Keratinocyte (primary cell): ENCODE results near the gene THBS4. TPM values are rescaled to one million over a fixed set of nuclear protein-coding genes. Genes with fewer than 3 reads are reported as not detected.

Experiments
- DNase-seq: peaks from one replicate; pipeline ENCODE4 v3.0.0-alpha.2; 2011; ENCODE audit warnings: low read depth, missing footprints, low spot score
- FAIRE-seq: peaks from 2 replicates; lab custom pipeline; 2011; peaks lifted over from hg19 to GRCh38; lab: Jason Lieb, UNC
- H2AFZ ChIP-seq: 2 replicates; pipeline ENCODE4 v1.6.0; 2012; ENCODE audit warnings: low read length, control low read depth, inconsistent platforms; ENCODE audit not compliant: control insufficient read depth
- H3K27ac ChIP-seq: 2 replicates; pipeline ENCODE4 v1.5.1; 2011; ENCODE audit warnings: low read length; ENCODE audit not compliant: control insufficient read depth, insufficient read depth
- H3K27me3 ChIP-seq: 3 replicates; pipeline ENCODE4 v1.6.0; 2011; ENCODE audit warnings: low read length; ENCODE audit not compliant: control insufficient read depth, insufficient read depth; ENCODE audit errors: extremely low read depth
- H3K36me3 ChIP-seq, 2 experiments: 2 replicates in 1 of 2; 3 replicates in 1 of 2; pipeline ENCODE4 v1.5.1; 2011; ENCODE audit warnings: low read length in 2 of 2, mild to moderate bottlenecking in 1 of 2; ENCODE audit not compliant: control insufficient read depth in 2 of 2, insufficient read depth in 2 of 2; ENCODE audit errors: extremely low read depth in 1 of 2
- H3K4me1 ChIP-seq: 3 replicates; pipeline ENCODE4 v1.5.1; 2011; ENCODE audit warnings: low read length; ENCODE audit not compliant: control insufficient read depth, insufficient read depth; ENCODE audit errors: extremely low read depth
- H3K4me2 ChIP-seq: 3 replicates; pipeline ENCODE4 v1.6.0; 2011; ENCODE audit warnings: low read depth, low read length; ENCODE audit not compliant: control insufficient read depth, insufficient read depth; ENCODE audit errors: extremely low read depth
- H3K4me3 ChIP-seq, 3 experiments: fragments of 200-600 bp in 1 of 3; sonication (generic) in 1 of 3; 2 replicates in 2 of 3; 3 replicates in 1 of 3; pipeline ENCODE4 v1.5.1; 2011 to 2016; ENCODE audit warnings: low read length in 3 of 3, mild to moderate bottlenecking in 3 of 3, control low read depth in 2 of 3, inconsistent platforms in 1 of 3, low read depth in 1 of 3, mixed read lengths in 1 of 3, mixed run types in 1 of 3, moderate library complexity in 1 of 3; ENCODE audit not compliant: control insufficient read depth in 2 of 3, insufficient read depth in 2 of 3; ENCODE audit errors: extremely low read depth in 1 of 3
- H3K79me2 ChIP-seq: 2 replicates; pipeline ENCODE4 v1.6.0; 2012; ENCODE audit warnings: low read length; ENCODE audit not compliant: control insufficient read depth, insufficient read depth
- H3K9ac ChIP-seq: 3 replicates; pipeline ENCODE4 v1.6.0; 2011; ENCODE audit warnings: low read length; ENCODE audit not compliant: control insufficient read depth, insufficient read depth; ENCODE audit errors: extremely low read depth
- H3K9me1 ChIP-seq: 3 replicates; pipeline ENCODE4 v1.6.0; 2011; ENCODE audit warnings: low read length; ENCODE audit not compliant: control insufficient read depth, insufficient read depth; ENCODE audit errors: extremely low read depth
- H3K9me3 ChIP-seq: 2 replicates; pipeline ENCODE4 v1.5.1; 2012; ENCODE audit warnings: low read depth, low read length; ENCODE audit not compliant: control insufficient read depth
- H4K20me1 ChIP-seq: 3 replicates; pipeline ENCODE4 v1.6.0; 2011; ENCODE audit warnings: low read length; ENCODE audit not compliant: control insufficient read depth, insufficient read depth; ENCODE audit errors: extremely low read depth
- CTCF ChIP-seq, 3 experiments: IDR thresholded peaks in 1 of 3; conservative IDR thresholded peaks in 1 of 3; optimal IDR thresholded peaks in 1 of 3; 2 replicates in 2 of 3; 3 replicates in 1 of 3; pipeline versions ENCODE3 to v1.5.1; 2011; ENCODE audit warnings: low read length in 3 of 3, mild to moderate bottlenecking in 3 of 3, moderate library complexity in 2 of 3, control low read depth in 1 of 3, inconsistent platforms in 1 of 3; ENCODE audit not compliant: insufficient read depth in 2 of 3; ENCODE audit errors: extremely low read depth in 1 of 3
- EZH2 ChIP-seq: IDR thresholded peaks from one replicate; pipeline ENCODE4 v1.6.1; 2012; ENCODE audit warnings: inconsistent platforms, mild to moderate bottlenecking, low read length, moderate library complexity
- dilution Hi-C: fragments of 300-500 bp; cut with MboI; formaldehyde crosslinking; loops from one replicate; pipeline ENCODE4 v1.7.0; 2020; ENCODE audit warnings: low sequenced_read_pairs; ENCODE audit not compliant: extremely low pct_ligation_motif_present
- polyA plus RNA-seq, 5 experiments: library from polyadenylated mRNA; depleted of rRNA in 3 of 5; stranded (reverse) in 3 of 5; stranded (forward) in 1 of 5; unstranded in 1 of 5; fragments of >200 nt; gene quantifications; 1 replicate in 1 of 5; 2 replicates in 3 of 5; 3 replicates in 1 of 5; pipeline versions ENCODE4 v1.2.1 to v1.2.3, GENCODE V29; 2011 to 2012; ENCODE audit warnings: missing spikeins in 2 of 5, low read depth in 1 of 5, low replicate concordance in 1 of 5

The THBS4 gene
- polyA plus RNA-seq, 1 donor (not counting 4 experiments of a cell fraction or from before 2014, with no cell fraction given) = 0.47 TPM

GRCh38 chr5:80067531-80068245 lies 32.5 kb downstream of the THBS4 start:
- Histone ChIP-seq H4K20me1 (no peaks in the 10 kb centered on the region), H3K4me3 (no peak overlapping the region), H3K4me2 (no peak overlapping the region), H3K36me3 (no peaks in the 10 kb centered on the region), H3K9me3 (no peaks in the 10 kb centered on the region), H3K27me3 (no peaks in the 10 kb centered on the region), H3K9me1 (no peaks in the 10 kb centered on the region), H3K4me1 (peaks cover 8% of the 10 kb centered on the region), H2AFZ (no peak overlapping the region), H3K9ac (no peak overlapping the region), H3K27ac (no peak overlapping the region), H3K79me2 (no peaks in the 10 kb centered on the region)
- dilution Hi-C loops = no loop called here
- no peak for TF ChIP-seq EZH2
- no peak for TF ChIP-seq CTCF (optimal IDR thresholded peaks at IDR 0.05 in 1 of 3, IDR thresholded peaks at IDR 0.05 in 1 of 3, conservative IDR thresholded peaks at IDR 0.05 in 1 of 3; ENCODE audit: extremely low read depth in 1 of 3, insufficient read depth in 2 of 3, low read length in 3 of 3)
- DNase-seq (no peak), FAIRE-seq (no peak)

GRCh38 chr5:80068246-80068636 lies 33.1 kb downstream of the THBS4 start:
- no peak for DNase-seq
- no peaks in the 10 kb centered on the region for H3K36me3 ChIP-seq
- no peaks in the 10 kb centered on the region for H3K27me3 ChIP-seq
- H3K9ac ChIP-seq = no peak overlapping the region
- peaks cover 8% of the 10 kb centered on the region for H3K4me1 ChIP-seq
- no peaks in the 10 kb centered on the region for H4K20me1 ChIP-seq
- H3K27ac ChIP-seq = no peak overlapping the region
- no peak for FAIRE-seq
- H3K4me3 ChIP-seq = no peak overlapping the region
- H3K9me3 ChIP-seq = no peaks in the 10 kb centered on the region
- dilution Hi-C loops = no loop called here
- no peak overlapping the region for H3K4me2 ChIP-seq
- TF ChIP-seq CTCF (optimal IDR thresholded peaks at IDR 0.05 in 1 of 3, IDR thresholded peaks at IDR 0.05 in 1 of 3, conservative IDR thresholded peaks at IDR 0.05 in 1 of 3; ENCODE audit: extremely low read depth in 1 of 3, insufficient read depth in 2 of 3, low read length in 3 of 3) = no peak
- no peak for TF ChIP-seq EZH2
- no peak overlapping the region for H2AFZ ChIP-seq
- no peaks in the 10 kb centered on the region for H3K9me1 ChIP-seq
- H3K79me2 ChIP-seq = no peaks in the 10 kb centered on the region
